Measurements from ENCODE around the gene ZNF226.
"Not testable (repeated sequence)": the region's sequence is repeated elsewhere in the genome, so short reads cannot be mapped to it uniquely, and the experiment has no call there.

ZNF226 gene

DNA sequence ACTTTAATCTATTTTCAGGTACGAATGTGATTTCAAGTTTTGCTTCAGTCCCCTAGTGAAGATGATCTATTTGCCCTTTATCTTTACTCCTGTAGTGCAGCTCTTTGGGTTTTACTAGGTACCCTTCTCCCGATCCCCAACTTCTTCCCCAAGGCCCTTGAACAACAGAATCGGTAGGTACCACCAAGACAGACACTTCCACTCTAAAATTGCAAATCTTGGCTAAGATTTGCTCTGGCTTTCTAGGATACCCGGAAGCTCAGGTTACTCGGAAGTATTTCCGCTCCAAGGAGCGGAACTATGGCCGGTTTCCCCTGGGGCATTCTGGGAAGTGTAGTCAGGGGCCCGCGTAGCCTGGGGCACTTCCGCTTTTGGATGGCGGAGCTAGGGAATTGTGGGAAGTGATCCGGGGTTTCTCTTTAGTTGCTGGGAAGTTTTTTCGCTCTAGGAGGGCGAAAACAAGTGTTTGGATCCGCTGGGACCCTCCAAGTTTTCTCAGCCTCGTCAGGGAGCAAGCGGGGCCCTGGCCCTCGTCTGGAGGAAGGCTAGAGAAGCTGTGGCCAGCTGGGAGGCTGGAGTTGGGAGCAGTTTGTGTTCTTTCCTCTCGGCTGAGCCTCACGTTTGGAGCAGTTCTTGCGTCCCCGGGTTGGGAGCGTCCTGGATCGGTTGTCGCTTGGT, 42.4 kb downstream of the ZNF226 start:
- peak overlapping the region; percentile 79 to 91 for H3K4me3 ChIP-seq (replicated peaks in 1 of 2; ENCODE audit: low read depth in 2 of 2, low read length in 2 of 2)
- TF ChIP-seq, protein P1, sequence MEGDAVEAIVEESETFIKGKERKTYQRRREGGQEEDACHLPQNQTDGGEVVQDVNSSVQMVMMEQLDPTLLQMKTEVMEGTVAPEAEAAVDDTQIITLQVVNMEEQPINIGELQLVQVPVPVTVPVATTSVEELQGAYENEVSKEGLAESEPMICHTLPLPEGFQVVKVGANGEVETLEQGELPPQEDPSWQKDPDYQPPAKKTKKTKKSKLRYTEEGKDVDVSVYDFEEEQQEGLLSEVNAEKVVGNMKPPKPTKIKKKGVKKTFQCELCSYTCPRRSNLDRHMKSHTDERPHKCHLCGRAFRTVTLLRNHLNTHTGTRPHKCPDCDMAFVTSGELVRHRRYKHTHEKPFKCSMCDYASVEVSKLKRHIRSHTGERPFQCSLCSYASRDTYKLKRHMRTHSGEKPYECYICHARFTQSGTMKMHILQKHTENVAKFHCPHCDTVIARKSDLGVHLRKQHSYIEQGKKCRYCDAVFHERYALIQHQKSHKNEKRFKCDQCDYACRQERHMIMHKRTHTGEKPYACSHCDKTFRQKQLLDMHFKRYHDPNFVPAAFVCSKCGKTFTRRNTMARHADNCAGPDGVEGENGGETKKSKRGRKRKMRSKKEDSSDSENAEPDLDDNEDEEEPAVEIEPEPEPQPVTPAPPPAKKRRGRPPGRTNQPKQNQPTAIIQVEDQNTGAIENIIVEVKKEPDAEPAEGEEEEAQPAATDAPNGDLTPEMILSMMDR (IDR thresholded peaks at IDR 0.05; ENCODE audit: low read depth, low read length), result no peak
- peak; percentile 95 to 96 for DNase-seq (ENCODE audit: low read depth in 2 of 2)

DNA sequence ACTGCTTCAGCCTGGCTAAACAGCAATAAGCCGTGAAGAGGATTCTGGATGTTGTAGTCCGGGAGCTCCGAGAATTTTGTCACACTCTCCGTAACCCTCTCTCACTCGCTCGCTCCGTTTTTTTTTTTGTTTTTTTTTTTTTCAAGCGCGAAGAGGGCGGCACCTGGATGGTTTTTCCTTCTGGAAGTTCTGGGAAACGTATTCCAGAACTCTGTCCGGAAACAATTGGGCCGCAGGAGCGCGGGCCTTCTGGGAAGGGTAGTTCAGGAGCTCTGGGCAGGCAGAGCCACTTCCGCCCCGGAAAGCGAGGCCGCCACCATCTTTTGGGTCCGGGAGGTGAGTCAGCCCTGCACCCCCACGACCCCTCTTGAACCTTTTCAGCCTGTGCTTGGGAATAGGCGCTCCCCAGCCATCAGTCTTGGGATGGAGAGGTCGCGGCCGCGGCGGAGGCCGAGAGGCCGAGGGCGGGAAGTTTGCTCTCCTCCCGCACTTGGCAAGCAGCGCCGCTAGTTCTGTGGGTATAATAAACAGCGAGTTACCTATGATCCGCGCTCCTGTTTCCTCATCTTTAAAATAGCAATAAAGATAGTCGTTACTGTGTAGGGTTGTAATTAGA, 47.5 kb downstream of the ZNF226 start, which contains the start of gene ZNF227:
Gene ZNF227, plus strand, starts transcription at position 283 of the 616 bp plus-strand sequence. CDS start 5,261 bp downstream, outside the sequence.
- peak; percentile 97 to 98 for DNase-seq (ENCODE audit: low read depth in 2 of 2)
- TF ChIP-seq, protein P1 (IDR thresholded peaks at IDR 0.05; ENCODE audit: low read depth, low read length), result no peak
- peak within 1 kb of the TSS; percentile 84 to 86 for H3K4me3 ChIP-seq (replicated peaks in 1 of 2; ENCODE audit: low read depth in 2 of 2, low read length in 2 of 2)

DNA sequence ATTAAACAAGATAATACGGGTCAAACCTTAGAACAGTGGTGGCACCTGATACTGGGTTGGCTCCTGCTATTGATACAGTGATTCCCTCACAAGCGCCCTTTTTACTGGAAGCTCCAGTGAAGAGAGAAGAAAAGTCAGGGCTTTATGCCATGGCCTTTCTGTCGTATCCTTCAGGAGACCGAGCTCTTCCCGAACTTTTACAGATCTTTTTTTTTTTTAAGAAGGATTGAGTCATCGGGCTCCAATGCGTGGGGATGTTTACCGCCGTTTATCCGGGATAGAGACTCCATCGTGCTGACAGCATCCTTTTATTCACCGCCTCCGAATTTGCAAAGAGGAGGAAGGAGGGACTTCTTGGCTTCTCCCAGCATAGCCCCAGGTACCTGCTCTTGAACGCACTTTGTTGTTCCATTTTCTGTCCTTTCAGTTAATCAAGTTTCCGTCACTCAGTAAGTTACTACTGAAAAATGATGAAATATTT, 48.0 kb downstream of the ZNF226 start:
- peak; percentile 31 to 46 for DNase-seq (ENCODE audit: low read depth in 2 of 2)
- TF ChIP-seq, protein P1 (IDR thresholded peaks at IDR 0.05; ENCODE audit: low read depth, low read length), result no peak
- H3K4me3 ChIP-seq (replicated peaks in 1 of 2; ENCODE audit: low read depth in 2 of 2, low read length in 2 of 2), result peak overlapping the region; percentile 84 to 86

DNA sequence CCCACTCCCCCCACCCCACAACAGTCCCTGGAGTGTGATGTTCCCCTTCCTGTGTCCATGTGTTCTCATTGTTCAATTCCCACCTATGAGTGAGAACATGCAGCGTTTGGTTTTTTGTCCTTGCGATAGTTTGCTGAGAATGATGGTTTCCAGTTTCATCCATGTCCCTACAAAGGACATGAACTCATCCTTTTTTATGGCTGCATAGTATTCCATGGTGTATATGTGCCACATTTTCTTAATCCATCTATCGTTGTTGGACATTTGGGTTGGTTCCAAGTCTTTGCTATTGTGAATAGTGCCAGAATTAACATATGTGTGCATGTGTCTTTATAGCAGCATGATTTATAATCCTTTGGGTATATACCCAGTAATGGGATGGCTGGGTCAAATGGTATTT, 55.0 kb downstream of the ZNF226 start:
- H3K4me3 ChIP-seq (replicated peaks in 1 of 2; ENCODE audit: low read depth in 2 of 2, low read length in 2 of 2); DNase-seq (ENCODE audit: low read depth in 2 of 2): not testable (repeated sequence)

DNA sequence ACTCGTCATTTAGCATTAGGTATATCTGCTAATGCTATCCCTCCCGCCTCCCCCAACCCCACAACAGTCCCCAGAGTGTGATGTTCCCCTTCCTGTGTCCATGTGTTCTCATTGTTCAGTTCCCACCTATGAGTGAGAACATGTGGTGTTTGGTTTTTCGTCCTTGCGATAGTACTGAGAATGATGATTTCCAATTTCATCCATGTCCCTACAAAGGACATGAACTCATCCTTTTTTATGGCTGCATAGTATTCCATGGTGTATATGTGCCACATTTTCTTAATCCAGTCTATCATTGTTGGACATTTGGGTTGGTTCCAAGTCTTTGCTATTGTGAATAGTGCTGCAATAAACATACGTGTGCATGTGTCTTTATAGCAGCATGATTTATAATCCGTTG, 55.9 kb downstream of the ZNF226 start:
- H3K4me3 ChIP-seq (replicated peaks in 1 of 2; ENCODE audit: low read depth in 2 of 2, low read length in 2 of 2); DNase-seq (ENCODE audit: low read depth in 2 of 2): not testable (repeated sequence)

DNA sequence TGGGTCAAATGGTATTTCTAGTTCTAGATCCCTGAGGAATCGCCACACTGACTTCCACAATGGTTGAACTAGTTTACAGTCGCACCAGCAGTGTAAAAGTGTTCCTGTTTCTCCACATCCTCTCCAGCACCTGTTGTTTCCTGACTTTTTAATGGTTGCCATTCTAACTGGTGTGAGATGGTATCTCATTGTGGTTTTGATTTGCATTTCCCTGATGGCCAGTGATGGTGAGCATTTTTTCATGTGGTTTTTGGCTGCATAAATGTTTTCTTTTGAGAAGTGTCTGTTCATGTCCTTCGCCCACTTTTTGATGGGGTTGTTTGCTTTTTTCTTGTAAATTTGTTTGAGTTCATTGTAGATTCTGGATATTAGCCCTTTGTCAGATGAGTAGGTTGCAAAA, 56.4 kb downstream of the ZNF226 start:
- not testable (repeated sequence) for DNase-seq (ENCODE audit: low read depth in 2 of 2)

More for the DNA sequence above, 56.4 kb downstream of the ZNF226 start:
- not testable (repeated sequence) for H3K4me3 ChIP-seq (replicated peaks in 1 of 2; ENCODE audit: low read depth in 2 of 2, low read length in 2 of 2)
